ENCODE results near the gene TBC1D22A.

GRCh38 chr22:47048123-47049077 lies 285.9 kb downstream of the TBC1D22A start:
- TF ChIP-seq EZH2 (IDR thresholded peaks at IDR 0.05) (no peak), CTCF (IDR thresholded peaks at IDR 0.05) (no peak), EZH2phosphoT487 (IDR thresholded peaks at IDR 0.05) (no peak)

All from neural progenitor cell (in vitro differentiated cells).